ENCODE results near the gene PTGER2.

PTGER2 gene, protein sequence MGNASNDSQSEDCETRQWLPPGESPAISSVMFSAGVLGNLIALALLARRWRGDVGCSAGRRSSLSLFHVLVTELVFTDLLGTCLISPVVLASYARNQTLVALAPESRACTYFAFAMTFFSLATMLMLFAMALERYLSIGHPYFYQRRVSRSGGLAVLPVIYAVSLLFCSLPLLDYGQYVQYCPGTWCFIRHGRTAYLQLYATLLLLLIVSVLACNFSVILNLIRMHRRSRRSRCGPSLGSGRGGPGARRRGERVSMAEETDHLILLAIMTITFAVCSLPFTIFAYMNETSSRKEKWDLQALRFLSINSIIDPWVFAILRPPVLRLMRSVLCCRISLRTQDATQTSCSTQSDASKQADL

DNA sequence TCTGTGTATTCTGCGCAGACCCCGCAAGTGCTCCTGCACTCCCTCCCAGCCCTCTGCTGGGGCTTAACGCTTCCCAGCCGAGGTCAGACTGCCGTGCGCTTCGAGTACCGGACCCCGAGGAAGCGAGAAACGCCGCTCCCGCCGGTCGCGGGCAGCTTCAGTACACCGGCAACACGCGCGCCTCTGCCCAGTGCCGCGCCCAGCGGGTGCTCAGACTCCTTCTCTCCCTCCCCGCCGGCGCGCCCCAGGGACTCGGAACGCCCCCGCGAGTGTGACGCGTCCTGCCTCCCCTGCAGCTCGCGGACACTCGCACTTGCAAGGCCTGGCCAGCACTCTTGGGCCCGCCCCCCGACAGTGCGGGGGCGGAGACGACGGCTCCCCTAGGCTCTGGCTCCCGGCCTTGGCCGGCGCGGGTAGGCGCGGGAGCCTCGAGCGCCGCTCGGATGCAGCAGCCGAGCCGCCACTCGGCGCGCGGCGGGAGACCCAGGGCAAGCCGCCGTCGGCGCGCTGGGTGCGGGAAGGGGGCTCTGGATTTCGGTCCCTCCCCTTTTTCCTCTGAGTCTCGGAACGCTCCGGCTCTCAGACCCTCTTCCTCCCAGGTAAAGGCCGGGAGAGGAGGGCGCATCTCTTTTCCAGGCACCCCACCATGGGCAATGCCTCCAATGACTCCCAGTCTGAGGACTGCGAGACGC, at the start of gene PTGER2:
Gene PTGER2, plus strand, starts transcription at position 410 of the 692 bp plus-strand sequence. Its CDS starts 237 bp downstream, at position 647.
- in situ Hi-C loops (cut with HindIII; ENCODE audit: low sequenced_read_pairs): no loop called here

DNA sequence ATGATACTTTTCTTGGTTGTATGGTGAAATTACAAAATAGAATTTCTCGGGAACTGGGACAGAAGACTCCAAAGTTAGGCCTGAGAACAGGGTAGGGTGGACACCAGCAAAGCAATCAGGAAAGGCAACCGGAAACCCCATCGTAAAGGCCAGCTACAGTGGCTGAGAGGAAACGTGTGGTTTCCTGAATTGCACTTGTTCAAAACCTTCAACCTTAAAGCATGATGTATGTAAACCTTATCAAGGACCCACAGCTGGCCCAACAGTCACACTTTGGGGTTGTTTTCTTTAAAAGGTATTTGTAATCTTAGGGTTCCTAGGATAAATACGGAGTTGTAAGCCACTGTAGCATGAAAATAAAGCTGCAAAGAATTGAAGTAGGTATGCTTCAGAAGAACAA, 48.9 kb upstream of the PTGER2 start:
- in situ Hi-C loops (cut with HindIII; ENCODE audit: low sequenced_read_pairs): no loop called here

DNA sequence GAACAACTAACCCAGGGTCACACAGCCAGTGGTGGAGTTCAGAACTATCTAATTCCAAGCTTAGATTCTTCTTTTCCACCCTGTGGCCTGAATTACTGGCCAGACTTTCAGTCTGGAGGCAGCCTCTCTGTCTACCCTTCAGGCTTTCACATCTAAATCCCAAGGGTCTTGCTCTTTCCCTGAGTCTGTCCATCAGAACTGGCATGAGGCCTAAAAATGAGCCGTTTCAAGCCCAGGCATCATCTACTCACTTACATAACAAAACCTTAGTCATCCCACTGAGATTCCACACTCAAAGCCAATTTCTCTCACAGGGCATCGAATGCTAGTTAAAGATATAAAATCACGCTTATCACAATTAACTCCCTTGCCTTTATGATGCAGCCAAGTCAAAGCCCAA, 47.9 kb upstream of the PTGER2 start:
- in situ Hi-C loops (cut with HindIII; ENCODE audit: low sequenced_read_pairs): no loop called here

DNA sequence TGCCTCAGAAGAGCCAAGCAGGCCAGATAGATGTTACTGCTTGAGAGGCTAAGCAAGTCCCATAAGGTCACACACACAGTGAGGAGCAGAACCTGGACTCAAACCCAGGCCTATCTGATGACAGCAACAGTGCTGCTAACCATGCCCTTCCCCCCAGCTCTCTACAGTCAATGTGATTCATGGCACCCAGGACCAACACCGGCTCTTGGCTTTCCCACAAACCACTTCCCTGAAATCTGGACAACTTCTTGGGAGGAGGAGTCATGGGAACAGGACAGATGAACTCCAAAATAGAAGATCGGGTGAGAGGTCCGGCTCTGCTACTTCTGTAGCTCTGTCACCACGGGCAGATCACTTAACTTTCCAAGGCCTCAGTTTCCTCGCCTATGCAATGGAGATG, 47.3 kb upstream of the PTGER2 start:
- in situ Hi-C loops (cut with HindIII; ENCODE audit: low sequenced_read_pairs): no loop called here

DNA sequence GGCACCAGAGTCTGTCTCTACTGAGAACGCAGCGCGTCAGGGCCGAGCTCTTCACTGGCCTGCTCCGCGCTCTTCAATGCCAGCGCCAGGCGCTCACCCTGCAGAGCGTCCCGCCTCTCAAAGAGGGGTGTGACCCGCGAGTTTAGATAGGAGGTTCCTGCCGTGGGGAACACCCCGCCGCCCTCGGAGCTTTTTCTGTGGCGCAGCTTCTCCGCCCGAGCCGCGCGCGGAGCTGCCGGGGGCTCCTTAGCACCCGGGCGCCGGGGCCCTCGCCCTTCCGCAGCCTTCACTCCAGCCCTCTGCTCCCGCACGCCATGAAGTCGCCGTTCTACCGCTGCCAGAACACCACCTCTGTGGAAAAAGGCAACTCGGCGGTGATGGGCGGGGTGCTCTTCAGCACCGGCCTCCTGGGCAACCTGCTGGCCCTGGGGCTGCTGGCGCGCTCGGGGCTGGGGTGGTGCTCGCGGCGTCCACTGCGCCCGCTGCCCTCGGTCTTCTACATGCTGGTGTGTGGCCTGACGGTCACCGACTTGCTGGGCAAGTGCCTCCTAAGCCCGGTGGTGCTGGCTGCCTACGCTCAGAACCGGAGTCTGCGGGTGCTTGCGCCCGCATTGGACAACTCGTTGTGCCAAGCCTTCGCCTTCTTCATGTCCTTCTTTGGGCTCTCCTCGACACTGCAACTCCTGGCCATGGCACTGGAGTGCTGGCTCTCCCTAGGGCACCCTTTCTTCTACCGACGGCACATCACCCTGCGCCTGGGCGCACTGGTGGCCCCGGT, 46.4 kb upstream of the PTGER2 start, which contains the start of gene PTGDR:
Gene PTGDR, plus strand, starts transcription at position 198 of the 778 bp plus-strand sequence. Its CDS starts 117 bp downstream, at position 315.
- in situ Hi-C loops (cut with HindIII; ENCODE audit: low sequenced_read_pairs): no loop called here

DNA sequence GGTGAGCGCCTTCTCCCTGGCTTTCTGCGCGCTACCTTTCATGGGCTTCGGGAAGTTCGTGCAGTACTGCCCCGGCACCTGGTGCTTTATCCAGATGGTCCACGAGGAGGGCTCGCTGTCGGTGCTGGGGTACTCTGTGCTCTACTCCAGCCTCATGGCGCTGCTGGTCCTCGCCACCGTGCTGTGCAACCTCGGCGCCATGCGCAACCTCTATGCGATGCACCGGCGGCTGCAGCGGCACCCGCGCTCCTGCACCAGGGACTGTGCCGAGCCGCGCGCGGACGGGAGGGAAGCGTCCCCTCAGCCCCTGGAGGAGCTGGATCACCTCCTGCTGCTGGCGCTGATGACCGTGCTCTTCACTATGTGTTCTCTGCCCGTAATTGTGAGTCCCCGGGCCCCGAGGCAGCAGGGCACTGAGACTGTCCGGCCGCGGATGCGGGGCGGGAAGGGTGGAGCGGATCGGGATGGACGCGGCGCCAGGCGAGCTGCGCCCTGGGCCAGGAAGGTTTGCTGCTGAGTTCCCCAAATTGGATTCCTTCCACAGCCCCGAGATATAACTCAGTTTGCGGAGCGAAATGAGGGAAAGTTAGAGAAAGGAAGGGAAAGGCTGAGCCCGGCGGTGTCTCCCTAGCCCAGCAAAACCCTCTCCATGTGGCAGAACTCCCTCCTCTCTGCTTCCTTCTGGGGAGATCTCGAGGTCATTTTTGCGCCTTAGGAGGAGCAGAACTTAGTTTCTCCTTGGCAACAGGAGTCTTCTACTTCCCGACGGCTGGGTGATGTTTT, 45.6 kb upstream of the PTGER2 start:
- in situ Hi-C loops (cut with HindIII; ENCODE audit: low sequenced_read_pairs): no loop called here

DNA sequence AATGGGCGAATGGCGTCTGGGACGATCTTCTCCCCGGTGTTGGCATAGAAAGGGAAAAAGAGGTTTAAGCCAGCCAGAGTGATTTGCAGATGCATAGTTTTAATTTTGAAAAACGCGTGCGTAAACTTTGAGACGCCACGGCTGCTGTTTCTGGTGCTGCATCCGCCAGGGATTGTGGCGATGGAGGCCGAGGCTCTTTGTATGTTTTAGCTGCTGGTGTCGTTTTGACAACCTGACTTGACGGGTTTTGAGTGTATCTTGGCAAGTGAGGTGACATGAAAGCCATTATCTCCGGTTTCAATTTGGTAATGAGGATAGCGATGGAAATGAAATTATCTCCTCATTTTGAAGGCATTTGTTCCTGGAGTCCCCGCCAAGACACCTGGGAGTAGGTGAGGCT, 45.0 kb upstream of the PTGER2 start:
- in situ Hi-C loops (cut with HindIII; ENCODE audit: low sequenced_read_pairs): no loop called here

DNA sequence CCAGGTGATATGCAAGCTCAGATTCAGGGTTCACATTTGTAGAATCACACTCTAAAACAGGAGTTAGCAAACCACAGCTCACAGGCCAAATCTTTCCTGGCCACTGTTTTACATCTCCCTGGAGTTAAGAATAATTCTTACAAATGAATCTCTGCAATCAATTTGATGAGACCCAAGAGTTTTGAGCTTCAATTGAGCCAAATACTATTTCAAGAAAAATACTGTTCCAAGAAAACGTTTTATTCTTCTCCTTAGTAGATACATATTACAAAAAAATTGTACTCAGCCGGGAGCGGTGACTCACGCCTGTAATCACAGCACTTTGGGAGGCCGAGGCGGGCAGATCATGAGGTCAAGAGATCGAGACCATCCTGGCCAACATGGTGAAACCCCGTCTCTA, 44.1 kb upstream of the PTGER2 start:
- in situ Hi-C loops (cut with HindIII; ENCODE audit: low sequenced_read_pairs): no loop called here

DNA sequence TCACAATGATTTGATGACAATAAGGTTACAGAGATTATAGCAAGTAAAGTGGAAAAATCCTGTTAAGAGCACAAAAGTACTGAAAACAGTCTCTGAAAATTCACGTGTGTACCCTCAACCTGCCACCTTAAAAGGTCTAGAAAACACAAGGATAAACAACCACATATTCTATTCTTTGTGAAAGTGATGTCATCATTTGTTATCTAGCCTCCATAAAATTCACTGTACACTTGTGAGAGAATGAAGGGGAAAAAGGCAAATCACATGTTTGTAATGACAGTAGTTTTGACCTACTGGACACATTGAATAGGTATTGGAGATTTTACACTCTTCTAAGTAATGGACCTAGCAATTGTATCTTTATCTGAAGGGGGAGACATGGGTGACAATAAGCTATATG, 42.6 kb upstream of the PTGER2 start:
- in situ Hi-C loops (cut with HindIII; ENCODE audit: low sequenced_read_pairs): no loop called here

DNA sequence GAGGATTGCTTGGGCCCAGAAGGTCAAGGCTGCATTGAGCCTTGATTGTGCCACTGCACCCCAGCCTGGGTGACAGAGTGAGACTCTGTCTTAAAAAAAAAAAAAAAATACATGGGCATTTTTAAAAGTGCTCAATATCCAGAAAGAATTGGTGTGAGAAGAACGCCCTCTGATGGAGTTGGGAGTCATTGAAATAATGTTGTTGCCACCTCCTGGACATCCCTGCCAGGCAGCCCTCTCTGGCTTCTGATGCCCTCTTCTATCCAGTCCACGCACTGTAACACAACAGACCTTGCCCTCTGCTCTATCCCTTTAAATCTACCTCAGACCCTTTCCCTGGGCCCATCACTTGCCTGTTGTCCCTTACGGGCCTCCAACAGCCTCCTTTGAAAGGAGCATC, 41.7 kb upstream of the PTGER2 start:
- in situ Hi-C loops (cut with HindIII; ENCODE audit: low sequenced_read_pairs): no loop called here

DNA sequence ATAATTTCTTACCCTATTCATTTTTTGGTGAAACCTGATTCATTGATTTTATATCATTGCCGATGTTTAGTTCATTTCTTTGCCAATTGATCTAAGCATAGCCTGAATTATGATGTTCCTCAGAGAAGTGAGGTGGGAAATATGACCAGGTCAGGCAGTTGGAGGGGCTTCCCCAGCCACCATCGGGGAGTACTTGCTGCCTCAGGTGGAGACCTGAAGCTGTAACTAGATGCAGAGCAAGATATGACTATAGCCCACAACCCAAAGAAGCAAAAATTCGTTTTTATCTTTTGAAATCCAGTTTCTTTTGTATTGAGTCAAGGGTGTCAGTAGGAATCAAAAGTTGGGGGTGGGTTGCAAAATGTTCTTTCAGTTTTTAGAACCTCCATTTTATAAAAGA, 38.7 kb upstream of the PTGER2 start:
- in situ Hi-C loops (cut with HindIII; ENCODE audit: low sequenced_read_pairs): loop anchor here (25.0 kb wide), 1 partner anchor 212 kb away; no protein-coding TSS in a partner anchor

DNA sequence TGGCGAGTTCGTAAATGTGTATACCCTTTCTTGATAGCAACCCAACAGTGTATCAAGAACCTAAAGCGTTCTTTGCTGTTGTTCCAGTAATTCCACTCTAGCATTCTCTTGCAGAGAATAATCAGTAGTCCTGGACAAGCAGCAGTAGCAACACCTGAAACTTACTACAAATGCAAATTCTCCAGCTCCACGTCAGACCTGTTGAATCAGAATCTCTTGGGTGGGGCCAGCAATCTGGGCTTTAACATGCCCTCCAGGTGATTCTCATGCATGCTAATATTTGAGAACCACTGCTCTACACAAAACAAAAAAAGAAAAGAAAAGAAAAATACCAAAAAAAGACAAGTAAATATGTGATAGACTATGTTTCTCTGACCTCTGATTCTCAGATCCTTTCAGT, 36.6 kb upstream of the PTGER2 start:
- in situ Hi-C loops (cut with HindIII; ENCODE audit: low sequenced_read_pairs): loop anchor here (25.0 kb wide), 1 partner anchor 210 kb away; no protein-coding TSS in a partner anchor

DNA sequence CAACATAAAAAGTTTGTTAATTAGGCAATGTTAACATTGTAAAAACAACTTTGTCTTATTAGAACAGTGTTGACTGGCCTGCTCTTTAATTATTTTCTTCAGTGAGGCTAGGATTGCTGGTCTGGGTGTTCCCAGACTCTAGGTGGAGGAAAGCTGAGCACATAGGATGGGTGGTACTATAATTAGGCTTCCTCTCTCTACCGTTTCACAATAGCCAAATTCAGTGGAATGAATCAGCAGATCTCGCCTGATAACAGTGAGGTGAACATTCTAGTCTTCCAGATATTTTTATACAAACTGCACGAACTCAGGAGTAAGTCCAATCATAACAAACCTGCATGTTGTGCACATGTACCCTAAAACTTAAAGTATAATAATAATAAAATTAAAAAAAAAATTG, 34.7 kb upstream of the PTGER2 start:
- in situ Hi-C loops (cut with HindIII; ENCODE audit: low sequenced_read_pairs): loop anchor here (25.0 kb wide), 1 partner anchor 208 kb away; no protein-coding TSS in a partner anchor

DNA sequence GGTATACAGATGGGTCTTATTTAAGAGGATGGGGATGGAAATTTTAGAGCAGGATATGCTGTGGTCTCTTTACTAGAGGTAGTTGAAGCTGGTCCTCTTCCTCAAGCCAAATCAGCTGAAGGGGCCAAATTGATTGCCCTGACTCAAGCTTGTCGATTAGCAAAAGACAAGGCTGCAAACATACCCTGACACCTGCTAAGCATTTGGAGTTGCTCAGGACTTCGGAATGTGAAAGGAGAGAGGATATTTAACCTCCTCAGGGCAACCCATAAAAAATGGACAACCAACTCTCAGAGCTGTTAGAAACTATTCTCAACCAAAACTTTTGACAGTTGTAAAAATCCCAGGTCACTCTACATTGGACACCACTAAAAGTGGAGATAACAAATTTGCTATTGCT, 31.0 kb upstream of the PTGER2 start:
- in situ Hi-C loops (cut with HindIII; ENCODE audit: low sequenced_read_pairs): loop anchor here (25.0 kb wide), 1 partner anchor 204 kb away; no protein-coding TSS in a partner anchor

DNA sequence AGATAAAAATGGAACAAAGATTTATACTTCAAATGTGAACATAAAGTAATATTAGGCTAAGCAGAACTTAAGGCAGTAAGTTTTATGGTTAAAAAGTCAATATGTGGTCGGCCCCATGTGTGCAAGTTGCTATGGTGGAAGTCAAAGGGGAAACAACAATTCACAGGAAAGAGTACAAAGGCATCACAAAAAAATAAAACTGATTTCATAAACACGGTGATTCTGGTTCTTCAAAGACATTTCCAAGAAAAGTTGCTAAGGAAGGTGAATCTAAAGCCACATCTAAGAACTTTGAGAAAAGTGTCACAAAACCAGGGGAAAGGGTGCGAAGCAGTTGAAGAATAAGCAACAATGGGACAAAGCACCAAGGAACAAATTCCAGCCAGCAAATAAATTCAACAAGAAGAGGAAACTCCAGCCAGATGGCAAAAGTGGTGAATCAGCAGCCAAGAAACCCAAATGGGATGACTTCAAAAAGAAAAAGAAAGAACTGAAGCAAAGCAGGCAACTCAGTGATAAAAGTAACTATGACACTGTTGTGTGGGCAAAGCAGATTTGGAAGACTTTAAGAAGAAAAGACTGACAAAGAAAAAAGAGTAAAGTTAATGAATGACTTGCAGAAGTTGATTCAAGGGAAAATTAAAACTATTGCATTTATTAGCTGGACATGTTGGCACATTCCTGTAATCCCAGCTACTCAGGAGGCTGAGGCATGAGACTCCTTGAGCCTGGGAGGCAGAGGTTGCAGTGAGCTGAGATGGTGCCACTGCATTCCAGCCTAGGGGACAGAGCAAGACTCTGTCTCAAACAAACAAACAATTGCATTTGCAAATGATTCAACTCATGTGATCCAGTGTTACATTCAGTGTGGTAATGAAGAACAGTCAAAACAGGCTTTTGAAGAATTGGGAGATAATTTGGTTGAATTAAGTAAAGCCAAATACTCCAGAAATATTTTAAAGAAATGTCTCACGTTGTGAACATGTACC, 27.2 kb upstream of the PTGER2 start:
- in situ Hi-C loops (cut with HindIII; ENCODE audit: low sequenced_read_pairs): loop anchor here (25.0 kb wide), 1 partner anchor 200 kb away; no protein-coding TSS in a partner anchor

DNA sequence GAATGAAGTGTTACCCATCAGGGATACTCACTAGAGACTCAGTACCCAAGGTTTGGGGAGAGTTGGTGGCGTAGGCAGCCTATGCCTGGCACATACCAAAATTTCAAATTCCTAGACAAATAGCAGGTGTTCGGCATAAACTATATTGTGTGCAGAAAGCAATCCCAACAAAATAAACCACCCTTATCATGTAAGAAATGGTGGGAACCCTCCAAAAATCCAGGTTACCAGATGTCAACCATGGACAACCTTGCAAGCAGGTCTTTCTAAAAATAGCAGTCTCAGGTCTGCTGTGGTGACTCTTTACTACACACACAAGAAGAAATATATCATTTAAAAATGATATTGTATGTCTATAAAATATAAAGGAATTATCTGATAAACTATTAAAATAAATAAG, 17.7 kb upstream of the PTGER2 start:
- in situ Hi-C loops (cut with HindIII; ENCODE audit: low sequenced_read_pairs): loop anchor here (25.0 kb wide), 1 partner anchor 191 kb away; no protein-coding TSS in a partner anchor

DNA sequence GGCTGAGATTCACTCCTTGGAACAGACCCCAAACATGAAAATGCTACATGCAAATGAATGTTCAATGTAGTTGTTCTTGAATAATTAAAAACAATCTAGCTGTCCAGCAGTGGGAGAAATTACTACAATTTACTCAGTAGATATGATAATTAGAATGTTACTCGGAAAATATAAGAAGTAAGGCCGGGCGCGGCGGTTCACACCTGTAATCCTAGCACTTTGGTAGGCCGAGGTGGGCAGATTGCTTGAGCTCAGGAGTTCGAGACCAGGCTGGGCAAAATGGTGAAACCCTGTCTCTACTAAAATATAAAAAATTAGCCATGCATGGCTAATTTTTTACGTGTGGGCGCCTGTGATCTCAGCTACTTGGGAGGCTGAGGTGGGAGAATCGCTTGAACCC, 15.3 kb upstream of the PTGER2 start:
- in situ Hi-C loops (cut with HindIII; ENCODE audit: low sequenced_read_pairs): loop anchor here (25.0 kb wide), 1 partner anchor 189 kb away; no protein-coding TSS in a partner anchor

DNA sequence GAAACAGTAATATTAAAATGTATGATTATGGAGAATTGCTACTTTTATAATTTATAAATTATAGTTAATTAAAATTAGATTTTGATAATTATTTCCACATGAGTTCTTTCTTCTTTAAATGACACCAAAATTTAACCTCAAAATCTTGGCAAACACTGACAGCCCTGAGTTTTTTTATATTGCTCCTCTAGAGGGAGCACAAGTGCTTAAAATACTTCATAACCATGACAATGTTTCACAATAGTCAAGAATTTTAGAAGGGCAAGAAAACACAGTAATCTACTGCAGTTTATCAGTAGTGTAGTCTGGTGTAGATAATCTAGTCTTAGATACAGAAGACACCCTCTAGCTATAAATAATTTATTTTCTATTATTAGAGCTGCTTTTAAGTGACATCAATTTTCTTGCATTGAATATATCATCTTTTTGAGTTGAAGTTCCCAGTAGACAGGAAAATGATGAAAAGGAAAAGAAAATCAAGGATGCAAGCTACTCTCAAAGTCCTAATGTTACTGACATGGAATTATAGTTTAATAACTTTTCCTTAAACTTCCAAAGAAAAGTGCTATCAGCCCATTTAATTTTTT, 14.3 kb upstream of the PTGER2 start:
- in situ Hi-C loops (cut with HindIII; ENCODE audit: low sequenced_read_pairs): loop anchor here (25.0 kb wide), 1 partner anchor 188 kb away; no protein-coding TSS in a partner anchor

DNA sequence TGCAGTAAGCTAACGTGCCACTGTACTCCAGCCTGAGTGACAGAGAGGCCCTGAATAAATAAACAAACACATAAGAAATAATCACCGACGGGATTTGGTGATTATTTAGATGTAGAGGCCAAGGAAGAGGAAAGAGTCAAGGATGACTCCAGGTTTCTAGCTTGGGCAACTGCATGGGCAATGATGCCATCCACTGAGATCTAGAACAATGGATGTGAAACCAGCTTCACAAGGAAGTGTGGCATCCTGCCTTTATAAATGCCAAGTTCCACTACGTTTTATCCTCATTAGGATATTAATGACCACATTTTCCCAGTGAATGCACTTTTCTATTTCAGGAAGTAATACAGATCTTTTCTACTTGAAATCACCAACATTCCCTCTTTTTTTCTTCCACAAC, 10.9 kb upstream of the PTGER2 start:
- in situ Hi-C loops (cut with HindIII; ENCODE audit: low sequenced_read_pairs): no loop called here

Measured in DLD1 (cell line).